HG03025 (cell line): ENCODE measurements around the gene RPL41.

Experiments used
- ATAC-seq: cut with Tn5 transposase; IDR thresholded peaks from one replicate; pipeline ENCODE4 v1.9.1; 2021; ENCODE audit warnings: mild to moderate bottlenecking, moderate library complexity; ENCODE audit not compliant: unreplicated experiment, low FRiP score

The RPL41 gene

GRCh38 chr12:56126732-56127239 lies 10.4 kb downstream of the RPL41 start:
- ATAC-seq, result no peak

GRCh38 chr12:56127485-56127887 lies 11.1 kb downstream of the RPL41 start:
- ATAC-seq, result no peak

- peak; percentile 86 for ATAC-seq
Observed at GRCh38 chr12:56127888-56128669, 11.6 kb downstream of the RPL41 start, which contains the start of gene ESYT1. ESYT1 (plus strand) TSS chr12:56128267; CDS start chr12:56128320, 53 bp downstream.

GRCh38 chr12:56128670-56129205 lies 12.3 kb downstream of the RPL41 start:
- no peak for ATAC-seq

- no peak for ATAC-seq
Observed at GRCh38 chr12:56129206-56129941, 12.9 kb downstream of the RPL41 start.

GRCh38 chr12:56129942-56130495 lies 13.6 kb downstream of the RPL41 start:
- ATAC-seq, result no peak

GRCh38 chr12:56130876-56131275 lies 14.4 kb downstream of the RPL41 start:
- no peak for ATAC-seq

GRCh38 chr12:56134897-56135296 lies 18.5 kb downstream of the RPL41 start:
- no peak for ATAC-seq

GRCh38 chr12:56137853-56138571 lies 21.6 kb downstream of the RPL41 start:
- ATAC-seq, result no peak

- no peak for ATAC-seq
Observed at GRCh38 chr12:56141946-56142784, 25.7 kb downstream of the RPL41 start.

- ATAC-seq, result no peak
Observed at GRCh38 chr12:56143217-56143616, 26.8 kb downstream of the RPL41 start.

GRCh38 chr12:56143870-56144269 lies 27.4 kb downstream of the RPL41 start:
- no peak for ATAC-seq

GRCh38 chr12:56145217-56145616 lies 28.8 kb downstream of the RPL41 start:
- ATAC-seq, result no peak

- ATAC-seq, result no peak
Observed at GRCh38 chr12:56146492-56147460, 30.3 kb downstream of the RPL41 start.

- ATAC-seq, result no peak
Observed at GRCh38 chr12:56150563-56150962, 34.1 kb downstream of the RPL41 start.

- ATAC-seq, result peak; percentile 21
Observed at GRCh38 chr12:56151672-56152131, 35.3 kb downstream of the RPL41 start.

- ATAC-seq, result peak; percentile 73
Observed at GRCh38 chr12:56152132-56152755, 35.8 kb downstream of the RPL41 start, which contains the start of gene MYL6B. MYL6B (plus strand) TSS chr12:56152587; CDS start chr12:56153919, 1,332 bp downstream.
